HG03064 (cell line): Measurements from ENCODE around the gene FBXO10.

Source experiments
- ATAC-seq: cut with Tn5 transposase; IDR thresholded peaks from one replicate; pipeline ENCODE4 v1.9.1; 2021; ENCODE audit warnings: low read depth; ENCODE audit not compliant: unreplicated experiment

Gene FBXO10

DNA sequence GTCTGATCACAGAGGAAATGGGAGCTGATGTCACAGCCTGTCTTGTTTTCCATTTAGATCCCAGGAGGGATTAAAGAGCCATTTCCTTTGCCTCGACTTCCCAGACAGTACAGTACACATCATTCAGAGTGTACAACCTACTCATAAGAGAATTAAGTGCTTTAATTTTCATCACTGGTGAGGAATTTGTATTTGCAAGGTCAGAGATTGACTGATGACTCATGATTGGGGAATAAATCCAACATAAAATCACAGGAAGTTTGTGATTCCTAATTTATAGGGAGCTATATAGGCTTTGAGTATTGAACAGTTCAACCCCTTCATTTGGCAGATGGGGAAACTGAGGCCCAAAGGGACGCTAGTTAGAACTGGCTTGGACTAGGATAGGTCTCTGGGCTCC is 20.3 kb upstream of the FBXO10 start:
- no peak for ATAC-seq

DNA sequence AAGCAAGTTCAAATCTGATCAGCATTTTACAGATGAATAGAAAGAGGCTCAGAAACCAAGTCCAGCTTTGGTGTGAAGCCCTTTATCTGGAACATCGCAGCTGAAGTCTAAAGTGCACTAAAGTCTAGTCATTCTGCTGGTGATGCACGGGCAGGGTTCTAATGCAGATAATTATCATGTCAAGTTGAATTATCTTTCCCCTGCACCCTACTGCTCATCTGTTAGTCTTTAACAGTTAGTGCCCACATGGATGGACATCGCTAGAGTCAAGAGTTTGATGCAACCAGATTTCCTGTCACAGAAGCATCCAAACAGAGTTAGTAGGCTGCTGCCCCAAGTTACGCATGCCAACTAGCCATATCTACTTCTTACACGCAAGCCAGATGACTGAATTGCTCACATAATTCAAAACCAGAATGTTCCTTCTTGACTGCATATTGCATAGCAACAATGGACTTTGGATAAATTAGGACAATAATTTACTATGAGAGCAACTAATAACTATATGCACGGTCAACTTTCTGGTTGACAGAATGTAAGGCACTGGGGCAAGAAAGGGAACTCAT is 17.8 kb upstream of the FBXO10 start:
- no peak for ATAC-seq

DNA sequence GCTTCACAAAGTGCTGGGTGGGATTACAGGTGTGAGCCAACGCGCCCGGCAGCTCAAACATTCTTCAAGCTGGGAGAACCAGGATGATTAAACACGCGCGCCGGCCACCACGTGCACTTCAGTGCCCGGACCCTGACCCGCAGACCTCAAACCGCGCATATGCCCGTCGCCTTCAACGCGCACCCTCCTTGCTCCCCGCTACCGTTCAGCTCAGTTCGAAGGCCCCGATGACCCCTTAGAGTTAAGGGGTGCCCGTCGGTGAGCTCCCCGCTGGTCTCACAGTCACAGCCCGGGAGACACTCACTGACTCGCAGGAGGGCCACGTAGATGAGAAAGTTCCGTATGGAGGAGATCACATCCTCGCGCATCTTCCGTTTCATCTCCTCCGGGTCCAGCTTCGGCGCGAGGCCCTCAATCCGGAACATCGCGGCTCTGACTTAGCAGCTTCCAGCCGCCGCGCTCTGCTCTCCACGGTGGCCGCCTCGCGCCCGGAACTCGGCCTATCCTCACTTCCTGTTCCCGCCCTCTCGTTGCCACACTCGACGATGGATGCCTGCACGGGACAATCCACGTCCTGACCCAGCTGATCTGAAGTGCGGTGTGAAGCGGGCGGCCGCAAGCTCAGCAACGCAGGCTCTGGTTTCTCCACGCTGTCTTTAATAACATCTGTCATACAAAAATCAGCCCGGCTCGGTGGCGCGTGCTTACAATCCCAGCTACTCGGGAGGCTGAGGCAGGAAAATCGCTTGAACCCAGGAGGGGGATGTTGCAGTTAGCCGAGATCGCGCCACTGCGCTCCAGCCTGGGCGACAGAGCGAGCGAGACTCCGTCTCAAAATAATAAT is 16.1 kb upstream of the FBXO10 start, which contains the start of gene TOMM5:
TOMM5 (minus strand) TSS at position 490 of the 844 bp plus-strand sequence; CDS start at position 425, 65 bp downstream.
- ATAC-seq: peak; percentile 82

DNA sequence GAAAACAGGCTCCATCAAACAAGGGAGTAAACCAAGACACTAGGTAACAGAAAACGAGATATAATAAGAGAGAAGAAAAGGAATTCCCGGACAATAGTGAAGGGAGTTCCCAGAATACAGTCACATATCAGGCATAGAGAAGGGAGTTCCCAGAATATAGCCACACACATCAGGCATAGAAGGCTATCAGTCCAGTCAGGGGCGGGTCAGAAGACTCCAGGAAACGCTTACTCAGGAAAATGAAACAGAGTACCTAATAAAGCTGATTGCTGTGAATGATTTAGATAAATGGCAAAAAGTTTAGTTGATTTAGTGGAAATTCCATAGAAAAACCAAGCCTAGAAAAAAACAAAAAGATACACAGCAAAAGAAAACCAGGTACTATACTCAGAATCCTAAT is 11.3 kb upstream of the FBXO10 start:
- ATAC-seq: no peak

DNA sequence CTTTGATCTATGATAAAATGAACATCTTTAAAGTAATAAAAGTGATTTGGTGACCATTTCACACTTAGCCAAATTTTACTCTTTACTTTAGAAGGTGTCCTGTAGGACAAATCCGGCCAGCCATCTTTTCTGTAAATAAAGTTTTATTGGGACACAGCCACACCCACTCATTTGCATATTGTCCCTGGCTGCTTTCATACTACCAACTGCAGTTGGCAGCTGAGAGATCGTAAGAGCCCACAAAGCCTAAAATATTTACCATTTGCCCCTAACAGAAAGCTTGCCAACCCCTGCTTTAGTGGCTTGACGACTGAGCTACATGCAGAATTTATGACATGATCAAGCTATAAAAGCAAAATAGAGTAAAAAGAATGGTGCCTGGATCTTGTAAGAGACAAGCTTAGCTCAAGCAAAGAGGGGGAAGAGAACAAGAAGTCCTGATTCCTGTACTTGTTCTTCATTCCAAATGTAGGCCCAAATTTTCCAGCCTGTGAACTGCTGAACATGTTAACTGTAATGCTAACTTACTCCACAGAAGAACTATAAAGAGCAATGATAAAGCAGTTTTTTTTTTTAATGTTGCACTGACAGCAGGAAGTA is 7.4 kb upstream of the FBXO10 start:
- no peak for ATAC-seq

GRCh38 chr9:37582548-37583157 is 6.5 kb upstream of the FBXO10 start:
- no peak for ATAC-seq

DNA sequence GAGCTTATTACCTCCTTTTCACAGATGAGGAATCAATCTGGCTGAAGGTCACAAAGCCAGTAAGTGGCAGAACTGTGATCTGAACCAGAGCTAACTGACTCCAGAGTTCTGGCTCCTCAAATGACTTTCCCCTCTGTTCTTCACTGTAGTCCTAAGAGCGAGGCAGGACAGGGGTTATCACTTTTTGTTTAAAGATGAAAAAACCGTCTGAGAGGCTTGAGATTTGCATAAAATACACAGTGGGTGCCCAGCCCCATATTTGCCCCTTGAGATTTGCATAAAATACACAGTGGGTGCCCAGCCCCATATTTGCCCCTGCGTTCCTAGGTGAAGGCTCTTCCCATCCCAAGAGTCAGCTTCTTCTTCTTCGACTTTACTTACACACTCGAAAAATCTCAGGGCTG is 667 bp downstream of the FBXO10 start:
- peak; percentile 50 for ATAC-seq

- ATAC-seq: no peak
These were observed 1.2 kb downstream of the FBXO10 start for GRCh38 chr9:37575001-37575400.

DNA sequence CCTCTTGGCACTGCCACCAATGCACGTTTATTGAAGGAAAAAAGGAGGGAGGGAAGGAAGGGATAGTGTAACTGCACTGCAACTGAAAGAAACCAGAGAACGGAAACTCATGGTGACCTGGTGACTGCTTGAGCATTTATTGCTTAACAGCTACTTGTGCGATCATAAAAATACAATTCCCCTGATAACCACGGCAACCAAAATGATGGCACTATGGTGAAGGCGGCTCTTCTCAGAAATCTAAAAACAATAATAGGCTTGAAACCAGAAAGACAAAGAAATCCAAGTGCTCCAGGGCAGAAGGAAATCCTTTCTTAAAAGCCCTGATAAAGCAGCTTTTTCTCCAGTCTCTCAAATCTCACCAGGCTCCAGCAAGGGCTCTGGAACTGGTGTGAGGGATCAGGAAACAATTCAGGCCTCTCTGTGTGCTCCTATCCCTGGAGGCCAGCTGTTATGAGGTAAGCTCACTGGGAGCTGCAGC is 1.9 kb downstream of the FBXO10 start:
- ATAC-seq: no peak

DNA sequence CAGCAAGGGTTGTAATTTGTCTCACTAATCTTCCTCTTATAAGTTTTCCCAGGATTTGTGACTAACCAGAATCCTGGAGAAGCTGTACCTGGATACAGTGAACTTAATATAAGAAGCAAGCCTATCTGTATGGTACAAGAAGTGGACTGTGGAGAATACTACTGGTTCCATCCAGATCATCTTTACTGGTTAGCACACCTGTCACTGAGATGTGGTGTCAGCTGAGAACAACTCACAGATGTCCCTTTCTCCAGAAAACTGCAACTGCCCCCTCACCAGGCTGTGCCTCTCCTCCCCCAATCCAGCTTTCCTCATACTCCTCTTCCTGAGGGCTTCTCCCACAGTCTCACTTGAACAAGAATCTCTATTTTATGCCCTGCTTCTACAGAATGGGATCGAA is 4.9 kb downstream of the FBXO10 start:
- ATAC-seq: no peak

- no peak for ATAC-seq
These were observed 9.5 kb downstream of the FBXO10 start for GRCh38 chr9:37566716-37567115.

- peak; percentile 86 for ATAC-seq
These were observed 10.2 kb downstream of the FBXO10 start for GRCh38 chr9:37565661-37566618.

GRCh38 chr9:37564916-37565315 is 11.3 kb downstream of the FBXO10 start:
- ATAC-seq: no peak

GRCh38 chr9:37563806-37564513 is 12.2 kb downstream of the FBXO10 start:
- no peak for ATAC-seq

DNA sequence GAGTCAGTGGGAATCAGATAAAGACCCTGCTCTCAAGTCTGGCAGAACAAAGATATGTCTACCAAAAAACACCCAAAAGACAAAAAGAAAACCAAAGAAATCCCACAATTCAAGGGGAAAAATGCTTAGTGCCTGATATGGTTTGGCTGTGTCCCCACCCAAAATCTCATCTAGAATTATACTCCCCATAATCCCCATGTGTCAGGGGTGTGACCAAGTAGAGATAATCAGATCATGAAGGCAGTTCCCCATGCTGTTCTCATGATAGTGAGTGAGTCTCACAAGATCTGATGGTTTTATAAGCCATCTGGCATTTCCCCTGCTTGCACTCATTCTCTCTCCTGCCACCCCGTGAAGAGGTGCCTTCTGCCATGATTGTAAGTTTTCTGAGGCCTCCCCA is 13.4 kb downstream of the FBXO10 start:
- no peak for ATAC-seq

- no peak for ATAC-seq
These were observed 14.5 kb downstream of the FBXO10 start for GRCh38 chr9:37561682-37562081.

- no peak for ATAC-seq
These were observed 16.2 kb downstream of the FBXO10 start for GRCh38 chr9:37559855-37560592.

GRCh38 chr9:37559125-37559524 is 17.1 kb downstream of the FBXO10 start:
- ATAC-seq: no peak

- no peak for ATAC-seq
These were observed 20.4 kb downstream of the FBXO10 start for GRCh38 chr9:37555786-37556185.
